Measurements from ENCODE around the gene TMEM263. TPM values are rescaled to one million over a fixed set of nuclear protein-coding genes. Genes with fewer than 3 reads are reported as not detected.

The TMEM263 gene
- total and polyA plus RNA-seq, 2 of the 8 experiments (the other 6 are each of a cell fraction or from before 2014, with no cell fraction given): 2.9 to 12.3 TPM

GRCh38 chr12:106986135-106986534, 30.4 kb downstream of the TMEM263 start:
- H2BK5ac ChIP-seq (ENCODE audit: low read depth, low read length): no peak overlapping the region
- no peak overlapping the region for H3K23ac ChIP-seq (ENCODE audit: insufficient read length)
- whole genome bisulfite sequencing, 2 experiments (ENCODE audit: extremely low coverage in 1 of 2, insufficient coverage in 1 of 2, insufficient read length in 1 of 2, insufficient replicate concordance in 2 of 2, low coverage in 1 of 2, low lambda C conversion rate in 2 of 2, missing lambda C conversion rate in 1 of 2): 80% methylated on average over 4 of the region's 4 CpGs; no CpG with 5 or more reads in 1 of the 2 experiments
- no peak overlapping the region for H3K56ac ChIP-seq (replicated peaks; ENCODE audit: insufficient read length, low read depth, low read length)
- no peak overlapping the region for H4K91ac ChIP-seq (replicated peaks; ENCODE audit: insufficient read length, low read length)
- H3K27me3 ChIP-seq (replicated peaks in 1 of 4; ENCODE audit: control insufficient read depth in 3 of 4, extremely low read depth in 1 of 4, insufficient read depth in 3 of 4, low read length in 3 of 4): no peaks in the 10 kb centered on the region; a peak in 1 of 7 replicates
- peaks cover 4% of the 10 kb centered on the region; the same call in 1 of the 2 replicates for H3K23me2 ChIP-seq (ENCODE audit: low read depth, low read length)
- H2BK20ac ChIP-seq (ENCODE audit: low read length): no peak overlapping the region
- no peak overlapping the region for H2AK5ac ChIP-seq (ENCODE audit: low read depth, low read length)
- no peaks in the 10 kb centered on the region for H3K79me1 ChIP-seq (ENCODE audit: low read depth, low read length)
- no peak for FAIRE-seq
- ChIA-PET POLR2A (ENCODE audit: partially characterized antibody) (interaction anchor here (1.2 to 1.4 kb wide), 3 partner anchors 9 to 30 kb away, joined by 3 to 11 read pairs (median 6); partner anchors contain the start of gene TMEM263), CTCF (ENCODE audit: partially characterized antibody) (interaction anchor here (1.1 to 1.2 kb wide), 2 partner anchors 104 to 636 kb away, joined by 3 read pairs; no protein-coding TSS in a partner anchor)
- no peak overlapping the region for H2BK15ac ChIP-seq (ENCODE audit: low read length)
- peak overlapping the region; percentile 65 to 82 for H3K4me2 ChIP-seq (ENCODE audit: insufficient read depth in 1 of 2, low read depth in 2 of 2, low read length in 2 of 2)
- no peak overlapping the region for H2BK120ac ChIP-seq (replicated peaks; ENCODE audit: low read depth, low read length)
- no peak overlapping the region for H3K14ac ChIP-seq (ENCODE audit: insufficient read length)
- no peak overlapping the region for H2BK12ac ChIP-seq (ENCODE audit: low read depth, low read length)
- H3K4ac ChIP-seq (replicated peaks; ENCODE audit: insufficient read length, low read depth, low read length): no peak overlapping the region
- peak overlapping the region in 1 of 4 experiments; percentile 65; a peak in 2 of 7 replicates for H3K9ac ChIP-seq (replicated peaks in 1 of 4; ENCODE audit: extremely low read depth in 1 of 4, low read depth in 3 of 4, low read length in 3 of 4)
- H3K4me1 ChIP-seq (replicated peaks in 1 of 4; ENCODE audit: control insufficient read depth in 3 of 4, insufficient read depth in 4 of 4, low read length in 3 of 4): peaks cover 2 to 10% (median 6%) of the 10 kb centered on the region in 4 experiments
- H3K36me3 ChIP-seq (ENCODE audit: control insufficient read depth in 2 of 4, insufficient read depth in 4 of 4, low read length in 3 of 4): peaks cover 0 to 4% (median 0%) of the 10 kb centered on the region in 4 experiments; a peak in 2 of 8 replicates
- no peak for TF ChIP-seq CTCF (IDR thresholded peaks at IDR 0.05; ENCODE audit: control extremely low read depth in 1 of 3, insufficient read depth in 1 of 3, low read depth in 1 of 3, low read length in 3 of 3)
- no peak for TF ChIP-seq CREB1 (IDR thresholded peaks at IDR 0.05)
- H4K8ac ChIP-seq (ENCODE audit: extremely low read depth, insufficient read depth, low read length): no peak overlapping the region
- no peak overlapping the region for H3K27ac ChIP-seq (ENCODE audit: low read depth, low read length)
- H3K79me2 ChIP-seq (ENCODE audit: control insufficient read depth in 1 of 2, insufficient read depth in 2 of 2, low read length in 2 of 2): no peaks in the 10 kb centered on the region
- H3K9me3 ChIP-seq (ENCODE audit: insufficient read depth in 2 of 2, low read depth in 1 of 2, low read length in 1 of 2): no peaks in the 10 kb centered on the region
- peak overlapping the region; percentile 74 to 86 (median 86); a peak in 7 of 8 replicates for H3K4me3 ChIP-seq (ENCODE audit: extremely low read depth in 1 of 4, insufficient read depth in 2 of 4, low read depth in 3 of 4, low read length in 4 of 4)
- H3K18ac ChIP-seq (ENCODE audit: extremely low read depth, low read length): no peak overlapping the region
- H4K5ac ChIP-seq (ENCODE audit: insufficient read length, low read depth, low read length): no peak overlapping the region
- peak overlapping the region; percentile 88; the same call in 1 of the 2 replicates for H2AFZ ChIP-seq (ENCODE audit: low read length)
- H4K20me1 ChIP-seq (replicated peaks in 1 of 2; ENCODE audit: control insufficient read depth in 1 of 2, insufficient read depth in 2 of 2, low read length in 2 of 2): no peaks in the 10 kb centered on the region
- DNase-seq (ENCODE audit: low read depth in 1 of 2, low spot score in 2 of 2): no peak

All from H1 (cell line).